IMR-90 (cell line): ENCODE results near the gene PLPP3. TPM values are rescaled to one million over a fixed set of nuclear protein-coding genes. Genes with fewer than 3 reads are reported as not detected.

Source experiments
- ATAC-seq: fragments of 200-7000 bp; cut with Tn5 transposase; 2 replicates; pipeline ENCODE4 v1.9.1; 2020; ENCODE audit warnings: low read depth, mild to moderate bottlenecking, moderate library complexity
- BruUV-seq: library from RNA; stranded (reverse); fragments of 400-500 nt; replicated peaks from 2 replicates; lab custom pipeline; 2021; lab: Mats Ljungman, UMichigan
- CTCF ChIA-PET: fragments of 300-600 bp; formaldehyde crosslinking; extraction: SDS; loops from one replicate; lab custom pipeline; 2021; ENCODE audit warnings: antibody characterized with exemption; lab: Yijun Ruan, JAX
- POLR2A ChIA-PET: fragments of 300-600 bp; sonication (Branson Sonifier 250); formaldehyde crosslinking; loops from one replicate; lab custom pipeline; 2022; ENCODE audit warnings: antibody characterized with exemption; ENCODE audit not compliant: unreplicated experiment; lab: Charles Lee
- DNase-seq: peaks from one replicate; pipeline ENCODE4 v3.0.0; 2013
- H2AFZ ChIP-seq: replicated peaks from 2 replicates; pipeline ENCODE3; 2013; ENCODE audit warnings: low read length, mild to moderate bottlenecking; ENCODE audit not compliant: poor library complexity
- H2AK5ac ChIP-seq: 2 replicates; pipeline ENCODE4 v1.6.1; 2013; ENCODE audit warnings: low read depth, low read length, inconsistent platforms
- H2AK9ac ChIP-seq: replicated peaks from 2 replicates; pipeline ENCODE3; 2013; ENCODE audit warnings: mild to moderate bottlenecking, low read depth, low read length, moderate library complexity; ENCODE audit not compliant: poor library complexity
- H2BK120ac ChIP-seq: 2 replicates; pipeline ENCODE4 v1.6.1; 2013; ENCODE audit warnings: low read depth, low read length, inconsistent platforms
- H2BK15ac ChIP-seq: 3 replicates; pipeline ENCODE4 v1.6.1; 2013; ENCODE audit warnings: low read depth, low read length, inconsistent platforms
- H2BK20ac ChIP-seq: 2 replicates; pipeline ENCODE4 v1.6.1; 2013; ENCODE audit warnings: low read depth, mild to moderate bottlenecking, inconsistent platforms, low read length, moderate library complexity
- H2BK5ac ChIP-seq: 2 replicates; pipeline ENCODE4 v1.6.1; 2013; ENCODE audit warnings: mild to moderate bottlenecking, low read depth, low read length, inconsistent platforms; ENCODE audit not compliant: poor library complexity, severe bottlenecking
- H3K14ac ChIP-seq: replicated peaks from 2 replicates; pipeline ENCODE4 v1.6.1; 2013; ENCODE audit warnings: low read depth, low read length, inconsistent platforms
- H3K18ac ChIP-seq: 2 replicates; pipeline ENCODE4 v1.6.1; 2013; ENCODE audit warnings: low read depth, low read length, control low read depth
- H3K23ac ChIP-seq: 2 replicates; pipeline ENCODE4 v1.6.1; 2013; ENCODE audit warnings: low read depth, low read length, inconsistent platforms
- H3K27ac ChIP-seq: 2 replicates; pipeline ENCODE4 v1.5.1; 2013; ENCODE audit warnings: mild to moderate bottlenecking, control low read depth, low read length; ENCODE audit not compliant: insufficient read depth
- H3K27me3 ChIP-seq: 2 replicates; pipeline ENCODE4 v1.6.1; 2013; ENCODE audit warnings: low read length; ENCODE audit not compliant: control insufficient read depth, insufficient read depth
- H3K36me3 ChIP-seq: 2 replicates; pipeline ENCODE4 v1.6.1; 2013; ENCODE audit warnings: low read length, mixed read lengths; ENCODE audit not compliant: control insufficient read depth, insufficient read depth
- H3K4ac ChIP-seq: 2 replicates; pipeline ENCODE4 v1.6.1; 2013; ENCODE audit warnings: low read depth, low read length, inconsistent platforms
- H3K4me1 ChIP-seq: 2 replicates; pipeline ENCODE4 v1.6.1; 2013; ENCODE audit warnings: low read length, mixed read lengths; ENCODE audit not compliant: control insufficient read depth, insufficient read depth
- H3K4me2 ChIP-seq: 2 replicates; pipeline ENCODE4 v1.6.1; 2013; ENCODE audit warnings: low read depth, mild to moderate bottlenecking, control low read depth, low read length, moderate library complexity
- H3K4me3 ChIP-seq: 2 replicates; pipeline ENCODE4 v1.5.1; 2013; ENCODE audit warnings: low read depth, mild to moderate bottlenecking, control low read depth, low read length, moderate library complexity; ENCODE audit not compliant: insufficient read depth
- H3K56ac ChIP-seq: 2 replicates; pipeline ENCODE4 v1.6.1; 2013; ENCODE audit warnings: low read length, inconsistent platforms; ENCODE audit not compliant: insufficient read depth; ENCODE audit errors: extremely low read depth
- H3K79me1 ChIP-seq, 2 experiments: 2 replicates each; pipeline ENCODE4 v1.6.1; 2013; ENCODE audit warnings: low read length in 2 of 2, inconsistent platforms in 1 of 2, low read depth in 1 of 2
- H3K9ac ChIP-seq: 2 replicates; pipeline ENCODE4 v1.6.1; 2013; ENCODE audit warnings: low read depth, low read length, control low read depth
- H3K9me1 ChIP-seq: 2 replicates; pipeline ENCODE4 v1.6.1; 2013; ENCODE audit warnings: low read length, inconsistent platforms; ENCODE audit not compliant: insufficient read depth
- H3K9me3 ChIP-seq: 2 replicates; pipeline ENCODE4 v1.6.1; 2013; ENCODE audit warnings: low read length; ENCODE audit not compliant: control insufficient read depth, insufficient read depth
- H4K20me1 ChIP-seq: 2 replicates; pipeline ENCODE4 v1.6.1; 2013; ENCODE audit warnings: low read length, inconsistent platforms; ENCODE audit not compliant: insufficient read depth
- H4K5ac ChIP-seq: 2 replicates; pipeline ENCODE4 v1.6.1; 2013; ENCODE audit warnings: mild to moderate bottlenecking, low read depth, low read length, control low read depth
- H4K8ac ChIP-seq, 2 experiments: 2 replicates each; pipeline ENCODE4 v1.6.1; 2013; ENCODE audit warnings: low read depth in 2 of 2, low read length in 2 of 2, control low read depth in 1 of 2, inconsistent platforms in 1 of 2
- H4K91ac ChIP-seq: 2 replicates; pipeline ENCODE4 v1.6.1; 2013; ENCODE audit warnings: low read depth, low read length, inconsistent platforms; ENCODE audit not compliant: insufficient read depth
- BHLHE40 ChIP-seq: fragments of 150-350 bp; IDR thresholded peaks from 2 replicates; pipeline ENCODE4 v1.6.1; 2016; ENCODE audit warnings: mild to moderate bottlenecking, low read depth, low read length
- CEBPB ChIP-seq: IDR thresholded peaks from 2 replicates; pipeline ENCODE4 v1.6.1; 2012; ENCODE audit warnings: low read depth, low read length, improper control_type of control experiment
- CHD1 ChIP-seq: IDR thresholded peaks from 2 replicates; pipeline ENCODE4 v1.6.1; 2012; ENCODE audit warnings: low read depth, low read length, improper control_type of control experiment
- FOS ChIP-seq: fragments of 150-350 bp; IDR thresholded peaks from 2 replicates; pipeline ENCODE4 v1.6.1; 2016; ENCODE audit warnings: low read depth, low read length
- MAFK ChIP-seq: IDR thresholded peaks from 2 replicates; pipeline ENCODE4 v1.6.1; 2012; ENCODE audit warnings: low read depth, low read length, improper control_type of control experiment
- MAZ ChIP-seq: IDR thresholded peaks from 2 replicates; pipeline ENCODE4 v1.6.1; 2012; ENCODE audit warnings: low read depth, mild to moderate bottlenecking, low read length, improper control_type of control experiment, moderate library complexity, borderline replicate concordance
- MXI1 ChIP-seq: IDR thresholded peaks from 2 replicates; pipeline ENCODE4 v1.6.1; 2012; ENCODE audit warnings: low read depth, mild to moderate bottlenecking, low read length, moderate library complexity, borderline replicate concordance
- NFE2L2 ChIP-seq: fragments of 150-350 bp; IDR thresholded peaks from 2 replicates; pipeline ENCODE4 v1.6.1; 2016; ENCODE audit warnings: low read depth, mild to moderate bottlenecking, low read length
- POLR2A ChIP-seq: IDR thresholded peaks from 2 replicates; pipeline ENCODE4 v1.6.1; 2012; ENCODE audit warnings: mild to moderate bottlenecking, low read depth, low read length
- RAD21 ChIP-seq: IDR thresholded peaks from 2 replicates; pipeline ENCODE4 v1.6.1; 2012; ENCODE audit warnings: low read length, improper control_type of control experiment
- RCOR1 ChIP-seq: IDR thresholded peaks from 2 replicates; pipeline ENCODE4 v1.6.1; 2012; ENCODE audit warnings: mild to moderate bottlenecking, low read length, improper control_type of control experiment; ENCODE audit not compliant: insufficient replicate concordance
- RFX5 ChIP-seq: IDR thresholded peaks from 2 replicates; pipeline ENCODE4 v1.8.0; 2012; ENCODE audit warnings: low read depth, mild to moderate bottlenecking, low read length, moderate library complexity
- SMC3 ChIP-seq: fragments of 150-350 bp; IDR thresholded peaks from 2 replicates; pipeline ENCODE4 v1.6.1; 2016; ENCODE audit warnings: low read depth, mild to moderate bottlenecking, antibody characterized with exemption, low read length, moderate library complexity
- dilution Hi-C: fragments of 300-500 bp; cut with HindIII; formaldehyde crosslinking; loops from one replicate; pipeline ENCODE4 v1.14.3; 2018; ENCODE audit warnings: low sequenced_read_pairs; ENCODE audit not compliant: unreplicated experiment
- in situ Hi-C: fragments of 300-500 bp; cut with MboI; formaldehyde crosslinking; loops from 3 replicates; pipeline ENCODE4 v1.14.3; 2019; ENCODE audit warnings: low sequenced_read_pairs, inconsistent platforms, mixed read lengths
- intact Hi-C: fragments of 100-400 bp; cut with micrococcal nuclease; formaldehyde crosslinking; loops from 2 replicates; pipeline ENCODE4 v1.10.0; 2022
- polyA plus RNA-seq, 3 experiments: library from polyadenylated mRNA; depleted of rRNA; stranded (reverse); fragments of >200 nt; gene quantifications; 2 replicates each; pipeline ENCODE4 v1.2.3, GENCODE V29; 2012; ENCODE audit warnings: low replicate concordance in 1 of 3
- total RNA-seq: library from RNA; depleted of rRNA; stranded (reverse); fragments of >200 nt; gene quantifications from 2 replicates; pipeline ENCODE4 v1.2.3, GENCODE V29; 2012
- TF ChIP-seq, protein P1 (sequence below): conservative IDR thresholded peaks from 2 replicates; pipeline ENCODE4 v1.5.1; 2012; ENCODE audit warnings: mild to moderate bottlenecking, low read depth, low read length, improper control_type of control experiment
- TF ChIP-seq, protein P2 (sequence below): fragments of 150-350 bp; IDR thresholded peaks from 2 replicates; pipeline ENCODE4 v1.6.1; 2016; ENCODE audit warnings: low read depth, mild to moderate bottlenecking, low read length, moderate library complexity, borderline replicate concordance
- TF ChIP-seq, protein P3 (sequence below): fragments of 150-350 bp; IDR thresholded peaks from 2 replicates; pipeline ENCODE4 v1.6.1; 2017; ENCODE audit warnings: mild to moderate bottlenecking, antibody characterized with exemption, low read length, low read depth

The PLPP3 gene
- total and polyA plus RNA-seq, 2 of the 4 experiments (the other 2 are of a cell fraction) = 49.9 to 56.6 TPM

DNA sequence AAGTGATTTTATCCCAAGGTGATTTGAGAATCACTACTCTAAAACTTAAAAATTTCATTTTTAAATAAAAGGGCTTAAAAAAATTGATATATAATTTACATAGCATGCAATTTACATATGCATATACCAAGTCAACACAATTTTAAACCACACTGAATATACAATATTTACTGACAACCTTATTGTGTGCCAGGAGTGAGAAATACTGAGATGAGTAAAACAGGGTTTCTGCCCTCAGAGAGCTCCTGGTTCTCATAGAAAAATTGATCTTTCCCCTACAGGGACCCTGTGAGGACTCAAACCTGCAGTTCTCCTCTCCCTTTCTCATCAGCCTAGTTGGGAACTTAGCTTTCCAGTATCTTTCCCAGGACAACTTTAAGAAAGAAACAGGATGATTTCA lies 27.0 kb downstream of the PLPP3 start:
- H3K4ac ChIP-seq = no peak overlapping the region
- H3K27ac ChIP-seq = no peak overlapping the region
- H3K27me3 ChIP-seq = no peaks in the 10 kb centered on the region
- TF ChIP-seq, protein P1, sequence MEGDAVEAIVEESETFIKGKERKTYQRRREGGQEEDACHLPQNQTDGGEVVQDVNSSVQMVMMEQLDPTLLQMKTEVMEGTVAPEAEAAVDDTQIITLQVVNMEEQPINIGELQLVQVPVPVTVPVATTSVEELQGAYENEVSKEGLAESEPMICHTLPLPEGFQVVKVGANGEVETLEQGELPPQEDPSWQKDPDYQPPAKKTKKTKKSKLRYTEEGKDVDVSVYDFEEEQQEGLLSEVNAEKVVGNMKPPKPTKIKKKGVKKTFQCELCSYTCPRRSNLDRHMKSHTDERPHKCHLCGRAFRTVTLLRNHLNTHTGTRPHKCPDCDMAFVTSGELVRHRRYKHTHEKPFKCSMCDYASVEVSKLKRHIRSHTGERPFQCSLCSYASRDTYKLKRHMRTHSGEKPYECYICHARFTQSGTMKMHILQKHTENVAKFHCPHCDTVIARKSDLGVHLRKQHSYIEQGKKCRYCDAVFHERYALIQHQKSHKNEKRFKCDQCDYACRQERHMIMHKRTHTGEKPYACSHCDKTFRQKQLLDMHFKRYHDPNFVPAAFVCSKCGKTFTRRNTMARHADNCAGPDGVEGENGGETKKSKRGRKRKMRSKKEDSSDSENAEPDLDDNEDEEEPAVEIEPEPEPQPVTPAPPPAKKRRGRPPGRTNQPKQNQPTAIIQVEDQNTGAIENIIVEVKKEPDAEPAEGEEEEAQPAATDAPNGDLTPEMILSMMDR = no peak
- TF ChIP-seq MXI1 (no peak), POLR2A (no peak), RFX5 (no peak), FOS (no peak), CEBPB (no peak), CHD1 (no peak), BHLHE40 (no peak), RAD21 (no peak), MAZ (no peak), RCOR1 (no peak), MAFK (no peak), SMC3 (no peak), NFE2L2 (no peak)
- TF ChIP-seq, protein P2, sequence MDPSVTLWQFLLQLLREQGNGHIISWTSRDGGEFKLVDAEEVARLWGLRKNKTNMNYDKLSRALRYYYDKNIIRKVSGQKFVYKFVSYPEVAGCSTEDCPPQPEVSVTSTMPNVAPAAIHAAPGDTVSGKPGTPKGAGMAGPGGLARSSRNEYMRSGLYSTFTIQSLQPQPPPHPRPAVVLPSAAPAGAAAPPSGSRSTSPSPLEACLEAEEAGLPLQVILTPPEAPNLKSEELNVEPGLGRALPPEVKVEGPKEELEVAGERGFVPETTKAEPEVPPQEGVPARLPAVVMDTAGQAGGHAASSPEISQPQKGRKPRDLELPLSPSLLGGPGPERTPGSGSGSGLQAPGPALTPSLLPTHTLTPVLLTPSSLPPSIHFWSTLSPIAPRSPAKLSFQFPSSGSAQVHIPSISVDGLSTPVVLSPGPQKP = no peak
- TF ChIP-seq, protein P3, sequence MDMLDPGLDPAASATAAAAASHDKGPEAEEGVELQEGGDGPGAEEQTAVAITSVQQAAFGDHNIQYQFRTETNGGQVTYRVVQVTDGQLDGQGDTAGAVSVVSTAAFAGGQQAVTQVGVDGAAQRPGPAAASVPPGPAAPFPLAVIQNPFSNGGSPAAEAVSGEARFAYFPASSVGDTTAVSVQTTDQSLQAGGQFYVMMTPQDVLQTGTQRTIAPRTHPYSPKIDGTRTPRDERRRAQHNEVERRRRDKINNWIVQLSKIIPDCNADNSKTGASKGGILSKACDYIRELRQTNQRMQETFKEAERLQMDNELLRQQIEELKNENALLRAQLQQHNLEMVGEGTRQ = no peak
- intact Hi-C loops = no loop called here
- POLR2A ChIA-PET = no interaction called here
- dilution Hi-C loops = no loop called here
- H2BK15ac ChIP-seq = no peak overlapping the region
- no peak overlapping the region for H2AK5ac ChIP-seq
- no peak overlapping the region for H2BK5ac ChIP-seq
- no peak overlapping the region for H3K23ac ChIP-seq
- H3K36me3 ChIP-seq = peaks cover 41% of the 10 kb centered on the region
- ATAC-seq = no peak
- no peak overlapping the region for H3K4me2 ChIP-seq
- in situ Hi-C loops = no loop called here
- H3K9me3 ChIP-seq = no peaks in the 10 kb centered on the region
- H3K4me3 ChIP-seq = no peak overlapping the region
- no peak overlapping the region for H4K8ac ChIP-seq
- H3K9ac ChIP-seq = no peak overlapping the region
- peaks cover 15% of the 10 kb centered on the region for H3K9me1 ChIP-seq
- H2BK20ac ChIP-seq = no peak overlapping the region
- no peak overlapping the region for H3K18ac ChIP-seq
- CTCF ChIA-PET = no interaction called here
- no TSS peak for BruUV-seq
- peaks cover 59 to 79% of the 10 kb centered on the region in 2 experiments for H3K79me1 ChIP-seq
- H3K14ac ChIP-seq = no peak overlapping the region
- no peak overlapping the region for H4K5ac ChIP-seq
- peaks cover 85% of the 10 kb centered on the region for H4K20me1 ChIP-seq
- H3K4me1 ChIP-seq = peaks cover 7% of the 10 kb centered on the region; the same call in 1 of the 2 replicates
- H4K91ac ChIP-seq = no peak overlapping the region
- no peak overlapping the region for H3K56ac ChIP-seq
- DNase-seq = no peak
- H2BK120ac ChIP-seq = no peak overlapping the region
- H2AK9ac ChIP-seq = no peak overlapping the region
- H2AFZ ChIP-seq = no peak overlapping the region
